IPS-18c (cell line): ENCODE data around the gene PRSS33.

Experiments
- H3K4me3 ChIP-seq: 2 replicates; pipeline ENCODE4 v1.7.0; 2013; ENCODE audit warnings: low read depth, mild to moderate bottlenecking, low read length, moderate library complexity; ENCODE audit not compliant: insufficient read depth
- H3K9me3 ChIP-seq: one replicate; pipeline ENCODE4 v1.6.1; 2013; ENCODE audit warnings: mild to moderate bottlenecking, low read length, moderate library complexity; ENCODE audit not compliant: control insufficient read depth, insufficient read depth

The PRSS33 gene

GRCh38 chr16:2743007-2743810, 44.2 kb downstream of the PRSS33 start:
- no peaks in the 10 kb centered on the region for H3K9me3 ChIP-seq

GRCh38 chr16:2742323-2743006, 44.9 kb downstream of the PRSS33 start:
- Histone ChIP-seq H3K4me3 (no peak overlapping the region), H3K9me3 (no peaks in the 10 kb centered on the region)

More at GRCh38 chr16:2743007-2743810, 44.2 kb downstream of the PRSS33 start:
- H3K4me3 ChIP-seq: no peak overlapping the region

- H3K9me3 ChIP-seq: no peaks in the 10 kb centered on the region
- H3K4me3 ChIP-seq: no peak overlapping the region
Observed at GRCh38 chr16:2741168-2741567, 46.2 kb downstream of the PRSS33 start.

- H3K9me3 ChIP-seq: no peaks in the 10 kb centered on the region
- no peak overlapping the region for H3K4me3 ChIP-seq
Observed at GRCh38 chr16:2740476-2740875, 46.9 kb downstream of the PRSS33 start.

- no peaks in the 10 kb centered on the region for H3K9me3 ChIP-seq
- no peak overlapping the region for H3K4me3 ChIP-seq
Observed at GRCh38 chr16:2739625-2740430, 47.5 kb downstream of the PRSS33 start.

GRCh38 chr16:2738615-2739014, 48.7 kb downstream of the PRSS33 start:
- Histone ChIP-seq H3K9me3 (no peaks in the 10 kb centered on the region), H3K4me3 (no peak overlapping the region)

GRCh38 chr16:2737895-2738418, 49.4 kb downstream of the PRSS33 start:
- no peak overlapping the region for H3K4me3 ChIP-seq
- H3K9me3 ChIP-seq: no peaks in the 10 kb centered on the region

GRCh38 chr16:2737238-2737605, 50.1 kb downstream of the PRSS33 start:
- H3K9me3 ChIP-seq: no peaks in the 10 kb centered on the region
- no peak overlapping the region for H3K4me3 ChIP-seq

- no peak overlapping the region for H3K4me3 ChIP-seq
- H3K9me3 ChIP-seq: no peaks in the 10 kb centered on the region
Observed at GRCh38 chr16:2736476-2737237, 50.7 kb downstream of the PRSS33 start.

GRCh38 chr16:2734844-2735515, 52.4 kb downstream of the PRSS33 start:
- Histone ChIP-seq H3K4me3 (no peak overlapping the region), H3K9me3 (no peaks in the 10 kb centered on the region)
